MM.1S (cell line): ENCODE data around the gene C22orf23.

Experiments
- EZH2 ChIP-seq: fragments of 300-600 bp; sonication (generic); optimal IDR thresholded peaks from 2 replicates; pipeline ENCODE3; 2017; ENCODE audit warnings: low read depth, mild to moderate bottlenecking, antibody characterized with exemption, low read length, mixed read lengths
- EZH2phosphoT487 ChIP-seq: fragments of 300-600 bp; sonication (generic); IDR thresholded peaks from 2 replicates; pipeline ENCODE4 v1.6.1; 2018; ENCODE audit warnings: antibody characterized with exemption, low read length
- TF ChIP-seq, protein P1 (sequence below): fragments of 300-600 bp; sonication (generic); IDR thresholded peaks from 2 replicates; pipeline ENCODE4 v1.5.1; 2016; ENCODE audit warnings: antibody characterized with exemption, low read length, mixed read lengths

DNA sequence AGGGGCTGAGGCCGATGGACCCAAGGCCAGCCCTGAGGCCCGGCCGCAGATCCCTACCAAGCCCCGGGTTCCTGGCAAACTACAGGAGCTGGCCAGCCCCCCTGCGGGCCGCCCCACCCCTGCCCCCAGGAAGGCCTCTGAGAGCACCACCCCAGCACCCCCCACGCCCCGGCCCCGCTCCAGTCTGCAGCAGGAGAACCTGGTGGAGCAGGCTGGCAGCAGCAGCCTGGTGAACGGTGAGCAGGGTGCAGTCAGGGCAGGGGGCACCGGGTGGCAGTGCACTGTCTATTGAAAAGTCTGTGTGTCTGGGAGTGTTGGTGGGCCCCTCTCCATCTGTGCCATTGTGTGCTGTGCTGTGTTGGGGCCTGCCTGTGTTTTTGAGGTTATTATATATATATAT lies 31.2 kb downstream of the C22orf23 start:
- TF ChIP-seq, protein P1, sequence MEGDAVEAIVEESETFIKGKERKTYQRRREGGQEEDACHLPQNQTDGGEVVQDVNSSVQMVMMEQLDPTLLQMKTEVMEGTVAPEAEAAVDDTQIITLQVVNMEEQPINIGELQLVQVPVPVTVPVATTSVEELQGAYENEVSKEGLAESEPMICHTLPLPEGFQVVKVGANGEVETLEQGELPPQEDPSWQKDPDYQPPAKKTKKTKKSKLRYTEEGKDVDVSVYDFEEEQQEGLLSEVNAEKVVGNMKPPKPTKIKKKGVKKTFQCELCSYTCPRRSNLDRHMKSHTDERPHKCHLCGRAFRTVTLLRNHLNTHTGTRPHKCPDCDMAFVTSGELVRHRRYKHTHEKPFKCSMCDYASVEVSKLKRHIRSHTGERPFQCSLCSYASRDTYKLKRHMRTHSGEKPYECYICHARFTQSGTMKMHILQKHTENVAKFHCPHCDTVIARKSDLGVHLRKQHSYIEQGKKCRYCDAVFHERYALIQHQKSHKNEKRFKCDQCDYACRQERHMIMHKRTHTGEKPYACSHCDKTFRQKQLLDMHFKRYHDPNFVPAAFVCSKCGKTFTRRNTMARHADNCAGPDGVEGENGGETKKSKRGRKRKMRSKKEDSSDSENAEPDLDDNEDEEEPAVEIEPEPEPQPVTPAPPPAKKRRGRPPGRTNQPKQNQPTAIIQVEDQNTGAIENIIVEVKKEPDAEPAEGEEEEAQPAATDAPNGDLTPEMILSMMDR: no peak
- TF ChIP-seq EZH2phosphoT487: no peak
- no peak for TF ChIP-seq EZH2
